GM13976 (cell line): ENCODE results near the gene DNM2.
A peak's percentile ranks its signal among the peaks of the same experiment; 100 is the strongest.
"Not testable (repeated sequence)": the region's sequence is repeated elsewhere in the genome, so short reads cannot be mapped to it uniquely, and the experiment has no call there.

Experiments
- DNase-seq: peaks from one replicate; pipeline ENCODE4 v3.0.0; 2012; ENCODE audit warnings: low spot score
- CTCF ChIP-seq: IDR thresholded peaks from 2 replicates; pipeline ENCODE4 v1.5.1; 2012; ENCODE audit warnings: borderline replicate concordance, mild to moderate bottlenecking; ENCODE audit not compliant: insufficient read depth; ENCODE audit errors: extremely low read depth, missing control alignments, control extremely low read depth
- in situ Hi-C: fragments of 300-500 bp; cut with MboI; formaldehyde crosslinking; loops from one replicate; pipeline ENCODE4 v1.12.0; 2022; ENCODE audit warnings: low sequenced_read_pairs, mixed read lengths, inconsistent platforms; ENCODE audit not compliant: unreplicated experiment

Gene DNM2

GRCh38 chr19:10756791-10757190 lies 38.9 kb downstream of the DNM2 start:
- in situ Hi-C loops: no loop called here
- no peak for TF ChIP-seq CTCF
- no peak for DNase-seq

GRCh38 chr19:10758050-10758449 lies 40.2 kb downstream of the DNM2 start:
- in situ Hi-C loops, DNase-seq: not testable (repeated sequence)

- in situ Hi-C loops: no loop called here
- DNase-seq: no peak
- TF ChIP-seq CTCF: no peak
These were observed 41.1 kb downstream of the DNM2 start for GRCh38 chr19:10758978-10759377.

- in situ Hi-C loops: no loop called here
- peak; percentile 53 for DNase-seq
- no peak for TF ChIP-seq CTCF
These were observed 42.5 kb downstream of the DNM2 start for GRCh38 chr19:10760273-10760944.

- TF ChIP-seq CTCF: no peak
- no peak for DNase-seq
- in situ Hi-C loops: no loop called here
These were observed 43.8 kb downstream of the DNM2 start for GRCh38 chr19:10761443-10762250.

- in situ Hi-C loops: no loop called here
- no peak for DNase-seq
- no peak for TF ChIP-seq CTCF
These were observed 44.8 kb downstream of the DNM2 start for GRCh38 chr19:10762656-10763055.

- in situ Hi-C loops: no loop called here
These were observed 45.5 kb downstream of the DNM2 start for GRCh38 chr19:10763411-10763810.

More at GRCh38 chr19:10763411-10763810, 45.5 kb downstream of the DNM2 start:
- TF ChIP-seq CTCF: no peak
- no peak for DNase-seq
